HG03439 (cell line): Measurements from ENCODE around the gene NLRP12.
"Not testable (repeated sequence)": the region's sequence is repeated elsewhere in the genome, so short reads cannot be mapped to it uniquely, and the experiment has no call there.

ENCODE experiments used
- ATAC-seq: cut with Tn5 transposase; IDR thresholded peaks from one replicate; pipeline ENCODE4 v1.9.1; 2021; ENCODE audit warnings: mild to moderate bottlenecking, moderate library complexity; ENCODE audit not compliant: unreplicated experiment

NLRP12 gene

GRCh38 chr19:53781332-53781731 lies 42.8 kb downstream of the NLRP12 start:
- ATAC-seq, result not testable (repeated sequence)

GRCh38 chr19:53780506-53780905 lies 43.6 kb downstream of the NLRP12 start:
- ATAC-seq, result no peak

GRCh38 chr19:53775524-53775923 lies 48.6 kb downstream of the NLRP12 start:
- ATAC-seq, result no peak

GRCh38 chr19:53774491-53774890 lies 49.6 kb downstream of the NLRP12 start:
- not testable (repeated sequence) for ATAC-seq

- ATAC-seq, result no peak
Measured at GRCh38 chr19:53773999-53774398, 50.1 kb downstream of the NLRP12 start.

- ATAC-seq, result no peak
Measured at GRCh38 chr19:53772943-53773342, 51.2 kb downstream of the NLRP12 start.

- ATAC-seq, result no peak
Measured at GRCh38 chr19:53771144-53771543, 53.0 kb downstream of the NLRP12 start.

GRCh38 chr19:53769696-53770309 lies 54.3 kb downstream of the NLRP12 start:
- not testable (repeated sequence) for ATAC-seq

GRCh38 chr19:53768401-53768800 lies 55.7 kb downstream of the NLRP12 start:
- no peak for ATAC-seq

GRCh38 chr19:53758991-53759390 lies 65.1 kb downstream of the NLRP12 start:
- not testable (repeated sequence) for ATAC-seq
